Keratinocyte (primary cell): ENCODE results near the gene MAP3K4.

Experiments used
- EZH2 ChIP-seq: IDR thresholded peaks from one replicate; pipeline ENCODE4 v1.6.1; 2012; ENCODE audit warnings: inconsistent platforms, mild to moderate bottlenecking, low read length, moderate library complexity
- TF ChIP-seq, protein P1 (sequence below), 3 experiments: IDR thresholded peaks in 1 of 3; conservative IDR thresholded peaks in 1 of 3; optimal IDR thresholded peaks in 1 of 3; 2 replicates in 2 of 3; 3 replicates in 1 of 3; pipeline versions ENCODE3 to v1.5.1; 2011; ENCODE audit warnings: low read length in 3 of 3, mild to moderate bottlenecking in 3 of 3, moderate library complexity in 2 of 3, control low read depth in 1 of 3, inconsistent platforms in 1 of 3; ENCODE audit not compliant: insufficient read depth in 2 of 3; ENCODE audit errors: extremely low read depth in 1 of 3

- TF ChIP-seq, protein P1, sequence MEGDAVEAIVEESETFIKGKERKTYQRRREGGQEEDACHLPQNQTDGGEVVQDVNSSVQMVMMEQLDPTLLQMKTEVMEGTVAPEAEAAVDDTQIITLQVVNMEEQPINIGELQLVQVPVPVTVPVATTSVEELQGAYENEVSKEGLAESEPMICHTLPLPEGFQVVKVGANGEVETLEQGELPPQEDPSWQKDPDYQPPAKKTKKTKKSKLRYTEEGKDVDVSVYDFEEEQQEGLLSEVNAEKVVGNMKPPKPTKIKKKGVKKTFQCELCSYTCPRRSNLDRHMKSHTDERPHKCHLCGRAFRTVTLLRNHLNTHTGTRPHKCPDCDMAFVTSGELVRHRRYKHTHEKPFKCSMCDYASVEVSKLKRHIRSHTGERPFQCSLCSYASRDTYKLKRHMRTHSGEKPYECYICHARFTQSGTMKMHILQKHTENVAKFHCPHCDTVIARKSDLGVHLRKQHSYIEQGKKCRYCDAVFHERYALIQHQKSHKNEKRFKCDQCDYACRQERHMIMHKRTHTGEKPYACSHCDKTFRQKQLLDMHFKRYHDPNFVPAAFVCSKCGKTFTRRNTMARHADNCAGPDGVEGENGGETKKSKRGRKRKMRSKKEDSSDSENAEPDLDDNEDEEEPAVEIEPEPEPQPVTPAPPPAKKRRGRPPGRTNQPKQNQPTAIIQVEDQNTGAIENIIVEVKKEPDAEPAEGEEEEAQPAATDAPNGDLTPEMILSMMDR (optimal IDR thresholded peaks at IDR 0.05 in 1 of 3, IDR thresholded peaks at IDR 0.05 in 1 of 3, conservative IDR thresholded peaks at IDR 0.05 in 1 of 3; ENCODE audit: extremely low read depth in 1 of 3, insufficient read depth in 2 of 3, low read length in 3 of 3) = no peak
- TF ChIP-seq EZH2 = no peak
Observed at GRCh38 chr6:161061576-161061975, 70.0 kb downstream of the MAP3K4 start.
